C4-2B (cell line): Measurements from ENCODE around the gene CARD10.

Source experiments
- CTCF ChIP-seq: fragments of 450-650 bp; conservative IDR thresholded peaks from 2 replicates; pipeline ENCODE4 v1.5.1; 2017; ENCODE audit warnings: mild to moderate bottlenecking
- ZFX ChIP-seq: fragments of 450-650 bp; IDR thresholded peaks from 2 replicates; pipeline ENCODE4 v1.6.1; 2017

- no peak for TF ChIP-seq CTCF
- TF ChIP-seq ZFX: no peak
These were observed 28.1 kb upstream of the CARD10 start for GRCh38 chr22:37547251-37547741.
